NCI-H526 treated with DMSO at 0.1 percent for 48 hours (cell line): ENCODE measurements around the gene CCDC88C.
A peak's percentile ranks its signal among the peaks of the same experiment; 100 is the strongest.
"Not testable (repeated sequence)": the region's sequence is repeated elsewhere in the genome, so short reads cannot be mapped to it uniquely, and the experiment has no call there.

Source experiments
- DNase-seq: peaks from one replicate; lab custom pipeline; 2025; lab: John Stamatoyannopoulos, UW

Gene CCDC88C

GRCh38 chr14:91418387-91419043 is 895 bp upstream of the CCDC88C start:
- DNase-seq = peak; percentile 54

GRCh38 chr14:91417983-91418386 is 365 bp upstream of the CCDC88C start:
- DNase-seq = peak; percentile 27

GRCh38 chr14:91416744-91417119 is 888 bp downstream of the CCDC88C start:
- no peak for DNase-seq

GRCh38 chr14:91415794-91416743 is 1.6 kb downstream of the CCDC88C start:
- peak; percentile 19 for DNase-seq

DNA sequence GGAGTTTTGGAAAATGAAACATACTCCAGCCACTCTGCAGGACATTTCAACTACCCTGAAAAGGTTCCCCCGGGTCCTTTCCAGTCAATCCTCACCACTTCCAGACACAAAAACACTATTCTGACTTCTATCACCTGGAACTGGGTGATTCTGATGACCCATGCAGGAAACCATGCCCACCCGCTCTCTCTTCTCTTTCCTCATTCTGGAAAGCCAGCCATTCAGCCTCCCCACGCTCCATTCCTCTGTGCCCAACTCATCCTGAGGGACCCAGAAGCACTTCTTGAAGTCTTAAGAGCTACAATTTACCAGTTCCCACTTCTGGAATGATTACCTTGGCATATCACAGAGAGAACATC is 3.2 kb downstream of the CCDC88C start:
- no peak for DNase-seq

GRCh38 chr14:91413547-91414474 is 3.8 kb downstream of the CCDC88C start:
- peak; percentile 53 for DNase-seq

DNA sequence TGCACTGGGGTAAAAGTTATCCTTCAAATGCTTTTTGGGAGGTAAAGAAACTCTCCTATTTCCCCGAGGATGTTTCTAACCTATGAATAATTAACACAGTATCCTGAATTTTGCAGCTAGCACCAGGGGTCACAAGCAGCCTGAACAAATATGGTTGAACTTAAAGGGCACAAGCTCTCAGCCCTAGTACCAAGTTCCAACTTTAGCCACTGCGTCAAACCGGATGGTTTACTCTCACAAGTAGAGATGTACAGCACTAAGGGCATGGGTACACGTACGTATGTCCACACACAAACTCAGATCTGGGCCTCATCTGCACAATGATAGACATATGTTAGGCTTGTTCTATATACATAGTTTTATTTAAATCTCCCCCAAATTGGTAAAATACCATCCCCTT is 4.7 kb downstream of the CCDC88C start:
- DNase-seq = no peak

DNA sequence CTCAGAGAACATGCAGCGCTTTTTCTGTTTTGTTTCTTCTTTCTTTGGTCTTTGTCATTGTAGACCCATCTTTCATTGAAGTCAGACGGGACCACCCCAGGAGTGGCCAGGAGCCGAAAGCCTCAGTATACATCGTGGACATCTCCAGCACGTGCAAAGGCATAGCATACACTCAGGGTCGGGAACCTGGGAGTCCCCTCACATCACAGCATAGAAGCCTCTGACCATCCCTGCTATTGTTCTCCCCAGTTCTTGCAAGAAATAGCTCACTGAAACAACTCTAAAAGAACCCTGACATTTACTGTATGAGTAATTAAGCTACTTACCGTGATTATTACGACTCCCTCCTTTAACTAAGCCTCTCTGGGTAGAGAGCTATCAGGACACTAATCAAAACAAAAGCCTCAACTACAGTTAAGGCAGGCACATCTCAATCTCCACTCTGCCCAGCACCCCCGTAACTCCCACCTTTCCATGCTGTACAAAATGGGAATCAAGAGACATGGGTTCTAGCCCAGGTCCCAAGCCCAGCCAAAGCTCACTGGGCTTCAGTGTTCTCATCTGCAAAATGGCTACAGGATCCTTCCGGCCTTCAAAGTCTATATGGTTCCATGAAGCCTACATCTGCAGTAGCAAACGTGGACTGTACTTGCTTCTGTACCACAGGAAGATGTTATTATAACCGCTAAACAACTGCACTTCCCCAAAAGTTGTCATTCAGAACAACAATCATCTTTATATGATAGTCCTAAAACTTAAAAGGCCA is 6.7 kb downstream of the CCDC88C start:
- no peak for DNase-seq

- no peak for DNase-seq
Measured at GRCh38 chr14:91409928-91410718, 7.5 kb downstream of the CCDC88C start.

DNA sequence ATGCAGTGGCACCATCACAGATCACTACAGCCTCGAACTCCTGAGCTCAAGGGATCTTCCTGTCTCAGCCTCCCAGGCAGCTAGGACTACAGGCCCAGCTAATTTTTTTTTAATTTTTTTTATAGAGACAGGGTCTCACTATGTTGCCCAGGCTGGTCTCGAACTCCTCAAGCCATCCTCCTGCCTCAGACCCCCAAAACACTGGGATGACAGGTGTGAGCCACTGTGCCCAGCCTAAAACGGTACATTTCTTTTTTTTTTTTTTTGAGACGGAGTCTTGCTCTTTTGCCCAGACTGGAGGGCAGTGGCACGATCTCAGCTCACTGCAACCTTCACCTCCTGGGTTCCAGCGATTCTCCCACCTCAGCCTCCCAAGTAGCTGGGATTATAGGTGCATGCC is 8.4 kb downstream of the CCDC88C start:
- DNase-seq = not testable (repeated sequence)

GRCh38 chr14:91406982-91407381 is 10.6 kb downstream of the CCDC88C start:
- DNase-seq = no peak

DNA sequence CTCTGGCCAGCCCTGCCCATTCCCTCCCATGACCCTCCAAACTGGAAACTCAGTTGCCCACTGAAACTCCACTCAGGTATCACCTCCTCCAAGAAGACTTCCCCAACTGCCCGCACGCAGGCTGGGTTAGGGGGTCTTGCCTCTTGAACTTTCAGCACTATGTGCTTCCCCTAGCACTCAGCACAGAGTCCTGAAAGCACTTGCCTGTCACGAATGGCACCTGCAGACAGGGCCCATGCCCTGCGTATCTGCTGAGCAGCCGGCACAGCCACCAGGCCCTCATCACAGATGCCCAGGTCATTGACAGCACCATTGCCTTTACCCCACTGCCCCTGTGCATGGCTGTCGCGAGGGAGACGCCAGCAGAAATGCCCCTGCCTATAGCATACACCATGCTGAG is 11.2 kb downstream of the CCDC88C start:
- DNase-seq = no peak

- DNase-seq = no peak
Measured at GRCh38 chr14:91405724-91406435, 11.7 kb downstream of the CCDC88C start.

DNA sequence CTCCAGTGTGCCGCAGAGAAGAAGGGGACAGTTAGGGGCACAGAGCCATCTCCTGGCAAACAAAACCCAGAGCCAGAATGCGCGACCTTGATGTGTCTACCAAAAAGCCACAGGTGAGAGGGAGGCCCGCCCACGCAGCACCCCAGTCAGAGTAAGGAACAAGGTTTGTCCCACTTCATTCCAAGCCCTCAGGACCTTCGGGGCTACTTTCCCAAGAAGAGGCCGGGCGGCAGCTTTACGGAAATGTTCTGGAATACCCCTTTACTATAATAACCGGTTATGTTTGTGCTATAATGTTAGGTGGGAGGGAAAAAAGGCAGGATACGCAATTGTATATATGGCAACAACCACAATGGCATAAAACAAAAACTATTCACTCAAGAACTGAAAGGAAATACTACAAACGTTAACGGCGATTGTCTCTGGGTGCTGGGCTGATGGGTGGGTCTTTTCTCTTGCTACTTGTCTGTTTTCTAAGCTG is 12.3 kb downstream of the CCDC88C start:
- no peak for DNase-seq

DNA sequence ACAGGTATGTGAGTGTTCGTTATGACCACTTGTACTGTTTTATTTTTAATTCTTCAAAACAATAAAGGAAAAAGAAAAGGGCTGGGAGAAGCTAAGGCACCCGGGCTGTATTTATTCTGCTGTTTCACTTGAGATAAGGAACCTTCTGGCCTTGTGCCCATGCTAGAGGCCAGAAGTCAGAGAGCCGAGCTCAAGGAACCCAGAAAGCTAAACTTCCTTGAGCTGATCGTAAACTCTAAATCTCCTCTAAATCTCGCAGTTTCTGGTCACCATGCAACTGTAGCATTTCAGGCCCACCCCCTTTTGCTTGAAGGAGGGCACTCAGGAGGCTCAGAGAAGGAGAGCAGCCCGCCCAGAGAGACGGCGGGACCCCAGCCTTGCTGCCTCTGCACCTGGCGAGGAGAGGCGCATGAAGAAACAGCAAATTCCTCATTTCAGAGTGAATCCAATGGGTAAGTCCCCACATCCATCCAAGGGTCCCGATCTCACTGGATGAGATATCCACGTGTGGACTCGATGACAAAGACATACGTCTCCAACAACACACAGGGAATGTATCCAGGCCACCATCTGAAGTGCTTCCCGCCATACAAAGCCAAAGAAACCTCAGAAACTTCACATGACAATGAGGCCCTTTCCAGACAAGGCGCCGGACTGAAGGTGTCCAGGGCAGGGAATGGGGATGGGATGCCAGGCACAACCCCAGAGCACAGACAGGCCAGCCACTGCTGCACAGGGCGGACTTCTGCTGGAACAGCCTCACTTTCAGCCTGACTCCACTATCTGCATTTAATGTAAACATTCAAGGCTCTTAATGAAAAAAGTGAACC is 14.6 kb downstream of the CCDC88C start:
- no peak for DNase-seq

DNA sequence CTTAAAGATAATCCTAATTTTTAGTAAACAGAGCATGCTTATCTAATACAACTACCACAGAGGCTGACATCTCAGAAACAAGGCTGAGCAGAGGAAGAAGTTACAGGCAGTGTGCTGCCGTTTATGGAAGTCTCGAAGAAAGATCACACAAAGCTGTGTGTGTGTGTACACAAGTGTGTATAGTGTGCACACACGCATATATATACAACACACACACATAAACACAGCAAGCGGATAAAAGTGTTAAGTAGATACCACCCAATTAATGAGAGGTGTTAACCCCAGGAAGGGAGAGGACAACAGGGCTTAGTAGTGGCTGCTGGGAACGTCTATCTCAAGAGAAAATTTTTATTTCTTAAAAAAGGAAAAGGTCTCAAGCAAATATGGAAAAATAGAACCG is 15.3 kb downstream of the CCDC88C start:
- no peak for DNase-seq

- no peak for DNase-seq
Measured at GRCh38 chr14:91401751-91402150, 15.9 kb downstream of the CCDC88C start.

- no peak for DNase-seq
Measured at GRCh38 chr14:91400696-91401095, 16.9 kb downstream of the CCDC88C start.
